GM12878 (cell line): ENCODE data around the gene HCN3. TPM values are rescaled to one million over a fixed set of nuclear protein-coding genes. Genes with fewer than 3 reads are reported as not detected.

ENCODE experiments used
- ATAC-seq: fragments of 200-7000 bp; cut with Tn5 transposase; 3 replicates; pipeline ENCODE4 v1.9.1; 2020; ENCODE audit warnings: mild to moderate bottlenecking, moderate library complexity
- BruUV-seq: library from RNA; stranded (reverse); fragments of 400-500 nt; replicated peaks from 2 replicates; lab custom pipeline; 2021; lab: Mats Ljungman, UMichigan
- CTCF ChIA-PET: fragments of 300-600 bp; sonication (Branson Sonifier 250); formaldehyde crosslinking; extraction: SDS; loops from one replicate; lab custom pipeline; 2021; ENCODE audit warnings: inconsistent platforms; lab: Yijun Ruan, JAX
- POLR2A ChIA-PET: fragments of 350-600 bp; formaldehyde crosslinking; extraction: SDS; loops from one replicate; lab custom pipeline; 2021; ENCODE audit warnings: inconsistent platforms; lab: Charles Lee
- RAD21 ChIA-PET: fragments of 300-600 bp; sonication (Branson Sonifier 250); formaldehyde crosslinking; loops from one replicate; lab custom pipeline; 2023; ENCODE audit warnings: antibody characterized with exemption; ENCODE audit not compliant: unreplicated experiment; lab: Charles Lee
- SMC1A ChIA-PET: fragments of 300-600 bp; sonication (Branson Sonifier 250); formaldehyde crosslinking; loops from one replicate; lab custom pipeline; 2023; ENCODE audit not compliant: unreplicated experiment, uncharacterized antibody; lab: Charles Lee
- DNase-seq: peaks from one replicate; pipeline ENCODE4 v3.0.0-alpha.2; 2011; ENCODE audit warnings: low read depth, low spot score
- FAIRE-seq: peaks from 3 replicates; lab custom pipeline; 2011; peaks lifted over from hg19 to GRCh38; lab: Jason Lieb, UNC
- H2AFZ ChIP-seq: 2 replicates; pipeline ENCODE4 v1.6.0; 2011; ENCODE audit warnings: low read depth, low read length, control low read depth; ENCODE audit not compliant: control insufficient read depth
- H3K27ac ChIP-seq: 2 replicates; pipeline ENCODE4 v1.5.1; 2011; ENCODE audit warnings: control low read depth; ENCODE audit not compliant: control insufficient read depth, insufficient read depth
- H3K27me3 ChIP-seq, 2 experiments: replicated peaks in 1 of 2; 2 replicates each; pipeline versions ENCODE4 v1.6.0 to v1.6.1; 2011; ENCODE audit warnings: low read length in 1 of 2; ENCODE audit not compliant: control insufficient read depth in 2 of 2, insufficient read depth in 2 of 2
- H3K36me3 ChIP-seq, 2 experiments: 2 replicates each; pipeline ENCODE4 v1.5.1; 2011; ENCODE audit warnings: low read length in 1 of 2; ENCODE audit not compliant: control insufficient read depth in 2 of 2, insufficient read depth in 2 of 2
- H3K4me1 ChIP-seq: 2 replicates; pipeline ENCODE4 v1.6.1; 2011; ENCODE audit warnings: mild to moderate bottlenecking, low read length, moderate library complexity, mixed read lengths; ENCODE audit not compliant: control insufficient read depth, insufficient read depth
- H3K4me2 ChIP-seq: 2 replicates; pipeline ENCODE4 v1.6.0; 2011; ENCODE audit warnings: control low read depth; ENCODE audit not compliant: control insufficient read depth, insufficient read depth
- H3K4me3 ChIP-seq: fragments of 200-600 bp; sonication (generic); 2 replicates; pipeline ENCODE4 v1.5.1; 2016
- H3K79me2 ChIP-seq: 2 replicates; pipeline ENCODE4 v1.6.0; 2011; ENCODE audit warnings: low read length; ENCODE audit not compliant: control insufficient read depth, insufficient read depth
- H3K9ac ChIP-seq: 2 replicates; pipeline ENCODE4 v1.8.0; 2011; ENCODE audit warnings: low read length, control low read depth, mixed read lengths; ENCODE audit not compliant: control insufficient read depth, insufficient read depth
- H3K9me3 ChIP-seq: replicated peaks from 3 replicates; pipeline ENCODE4 v1.5.1; 2011; ENCODE audit warnings: mild to moderate bottlenecking, low read length; ENCODE audit not compliant: control insufficient read depth, insufficient read depth
- H4K20me1 ChIP-seq: 2 replicates; pipeline ENCODE4 v1.6.0; 2011; ENCODE audit not compliant: control insufficient read depth, insufficient read depth
- CBX5 ChIP-seq: sonication (generic); IDR thresholded peaks from 2 replicates; pipeline ENCODE4 v1.6.1; 2016; ENCODE audit warnings: low read depth, moderate library complexity, mild to moderate bottlenecking, inconsistent platforms
- CEBPZ ChIP-seq: fragments of 150-350 bp; IDR thresholded peaks from 2 replicates; pipeline ENCODE4 v1.6.1; 2016; ENCODE audit warnings: low read depth, low read length
- E2F4 ChIP-seq: IDR thresholded peaks from 2 replicates; pipeline ENCODE4 v1.6.1; 2012; ENCODE audit warnings: low read depth, low read length, improper control_type of control experiment
- ETV6 ChIP-seq, 2 experiments: fragments of 450-650 bp in 1 of 2; IDR thresholded peaks in 1 of 2; conservative IDR thresholded peaks in 1 of 2; 2 replicates each; pipeline ENCODE4 v1.6.1; 2014; ENCODE audit warnings: antibody characterized with exemption in 1 of 2, borderline replicate concordance in 1 of 2, low read depth in 1 of 2, mild to moderate bottlenecking in 1 of 2, moderate library complexity in 1 of 2
- HDAC6 ChIP-seq: fragments of 200-600 bp; sonication (generic); IDR thresholded peaks from one replicate; pipeline ENCODE4 v1.8.0; 2017; ENCODE audit warnings: antibody characterized with exemption; ENCODE audit not compliant: unreplicated experiment
- LARP7 ChIP-seq: fragments of 450-650 bp; IDR thresholded peaks from 2 replicates; pipeline ENCODE4 v1.6.1; 2017; ENCODE audit warnings: mild to moderate bottlenecking
- NR2C2 ChIP-seq: IDR thresholded peaks from 2 replicates; pipeline ENCODE4 v1.6.1; 2011; ENCODE audit warnings: borderline replicate concordance, low read depth; ENCODE audit not compliant: control insufficient read depth, insufficient read length
- POU2F2 ChIP-seq: IDR thresholded peaks from 3 replicates; pipeline ENCODE4 v1.6.1; 2011; ENCODE audit warnings: low read depth, mild to moderate bottlenecking, low read length, borderline replicate concordance
- REST ChIP-seq: IDR thresholded peaks from 2 replicates; pipeline ENCODE4 v1.6.1; 2012; ENCODE audit warnings: mild to moderate bottlenecking, low read depth, low read length
- SREBF2 ChIP-seq: IDR thresholded peaks from 2 replicates; pipeline ENCODE4 v1.6.1; 2012; ENCODE audit warnings: mild to moderate bottlenecking, low read length
- WRNIP1 ChIP-seq: IDR thresholded peaks from 2 replicates; pipeline ENCODE4 v1.6.1; 2011; ENCODE audit warnings: low read depth, low read length, improper control_type of control experiment, borderline replicate concordance
- YY1 ChIP-seq: IDR thresholded peaks from 2 replicates; pipeline ENCODE4 v1.6.1; 2011; ENCODE audit warnings: low read depth, mild to moderate bottlenecking, low read length
- ZZZ3 ChIP-seq: IDR thresholded peaks from 2 replicates; pipeline ENCODE4 v1.6.1; 2011; ENCODE audit warnings: low read depth; ENCODE audit not compliant: control insufficient read depth, insufficient read length
- WGBS: methylation state at CpG from one replicate; pipeline ENCODE4 v1.1.6; 2016; ENCODE audit warnings: low lambda C conversion rate; ENCODE audit not compliant: insufficient replicate concordance, insufficient coverage; ENCODE audit errors: missing lambda C conversion rate; 5-methylcytosine and 5-hydroxymethylcytosine counted together
- in situ Hi-C: fragments of 300-500 bp; cut with MboI; formaldehyde crosslinking; loops from 9 replicates; pipeline ENCODE4 v1.14.3; 2018; ENCODE audit warnings: mixed read lengths
- intact Hi-C: fragments of 100-400 bp; cut with micrococcal nuclease; formaldehyde crosslinking; loops from one replicate; pipeline ENCODE4 v1.14.2; 2022; ENCODE audit not compliant: unreplicated experiment
- polyA plus RNA-seq, 11 experiments: library from polyadenylated mRNA; depleted of rRNA in 4 of 11; unstranded in 6 of 11; stranded (reverse) in 5 of 11; fragments of >200 nt; fragmentation: Nextera tagmentation in 4 of 11; fragmentation: Illumina TruSeq in 1 of 11; extraction: Ambion mirVana in 4 of 11; extraction: Trizol in 1 of 11; gene quantifications; 1 replicate in 1 of 11; 2 replicates in 10 of 11; pipeline versions ENCODE4 v1.2.1 to v1.2.3, GENCODE V29; 2011 to 2016; ENCODE audit warnings: inconsistent platforms in 2 of 11, missing spikeins in 2 of 11, low read depth in 1 of 11
- total RNA-seq, 4 experiments: library from RNA; depleted of rRNA in 3 of 4; stranded (reverse); fragments of >200 nt in 3 of 4; fragmentation: Illumina TruSeq in 1 of 4; extraction: Trizol in 1 of 4; gene quantifications; 2 replicates each; pipeline versions ENCODE4 v1.2.1 to v1.2.3, GENCODE V29; 2013 to 2021

Gene HCN3
- total and polyA plus RNA-seq, 10 of the 15 experiments (the other 5 are each of a cell fraction or from before 2014, with no cell fraction given) = 0.08 to 4.1 (median 1.8) TPM

GRCh38 chr1:155266553-155266952 is 10.7 kb upstream of the HCN3 start:
- H3K9ac ChIP-seq = no peak overlapping the region
- WGBS = 89% methylated on average over 6 of the region's 6 CpGs
- intact Hi-C loops = no loop called here

More at GRCh38 chr1:155266553-155266952, 10.7 kb upstream of the HCN3 start:
- RAD21 ChIA-PET = interaction anchor here (0.5 to 2.2 kb wide), 3 partner anchors 16 to 551 kb away, joined by 3 to 10 read pairs (median 4); partner anchors contain the start of gene FDPS
- Histone ChIP-seq H2AFZ (no peak overlapping the region), H3K4me1 (no peaks in the 10 kb centered on the region), H3K9me3 (no peaks in the 10 kb centered on the region), H4K20me1 (no peaks in the 10 kb centered on the region), H3K27ac (no peak overlapping the region), H3K4me3 (no peak overlapping the region), H3K27me3 (no peaks in the 10 kb centered on the region), H3K36me3 (peaks cover 36 to 37% of the 10 kb centered on the region in 2 experiments), H3K4me2 (no peak overlapping the region), H3K79me2 (peaks cover 16% of the 10 kb centered on the region)
- in situ Hi-C loops = no loop called here
- DNase-seq = no peak
- TF ChIP-seq WRNIP1 (no peak), ZZZ3 (no peak), CEBPZ (no peak), ETV6 (conservative IDR thresholded peaks at IDR 0.05 in 1 of 2, IDR thresholded peaks at IDR 0.05 in 1 of 2; ENCODE audit: borderline replicate concordance in 1 of 2, low read depth in 1 of 2) (no peak), POU2F2 (no peak), SREBF2 (no peak), LARP7 (no peak), YY1 (no peak), CBX5 (no peak), NR2C2 (no peak), HDAC6 (no peak), E2F4 (no peak), REST (no peak)
- POLR2A ChIA-PET = interaction anchor here (0.6 to 1.1 kb wide), 5 partner anchors 10 to 334 kb away, joined by 3 to 8 read pairs (median 3); no protein-coding TSS in a partner anchor
- no peak for ATAC-seq
- SMC1A ChIA-PET = interaction anchor here (0.6 to 1.7 kb wide), 2 partner anchors 16 to 206 kb away, joined by 3 to 6 read pairs; no protein-coding TSS in a partner anchor
- CTCF ChIA-PET = interaction anchor here (0.7 to 5.7 kb wide), 5 partner anchors 10 to 225 kb away, joined by 3 to 51 read pairs (median 3); no protein-coding TSS in a partner anchor
- FAIRE-seq = no peak
- no TSS peak for BruUV-seq
